HG03159 (cell line): ENCODE results near the gene IL1F10.
"Not testable (repeated sequence)": the region's sequence is repeated elsewhere in the genome, so short reads cannot be mapped to it uniquely, and the experiment has no call there.

Experiments used
- ATAC-seq: cut with Tn5 transposase; IDR thresholded peaks from one replicate; pipeline ENCODE4 v1.9.1; 2021; ENCODE audit warnings: mild to moderate bottlenecking, moderate library complexity; ENCODE audit not compliant: unreplicated experiment

Gene IL1F10

GRCh38 chr2:113080134-113080533, 12.4 kb downstream of the IL1F10 start:
- no peak for ATAC-seq

GRCh38 chr2:113081488-113082210, 13.9 kb downstream of the IL1F10 start:
- no peak for ATAC-seq

GRCh38 chr2:113083296-113083695, 15.5 kb downstream of the IL1F10 start:
- no peak for ATAC-seq

- ATAC-seq, result no peak
Observed at GRCh38 chr2:113084249-113085000, 16.7 kb downstream of the IL1F10 start.

- ATAC-seq, result no peak
Observed at GRCh38 chr2:113085542-113085941, 17.8 kb downstream of the IL1F10 start.

GRCh38 chr2:113088213-113088992, 20.6 kb downstream of the IL1F10 start:
- no peak for ATAC-seq

GRCh38 chr2:113089916-113090315, 22.1 kb downstream of the IL1F10 start:
- no peak for ATAC-seq

- no peak for ATAC-seq
Observed at GRCh38 chr2:113091231-113091896, 23.6 kb downstream of the IL1F10 start.

- ATAC-seq, result no peak
Observed at GRCh38 chr2:113092864-113093612, 25.3 kb downstream of the IL1F10 start.

GRCh38 chr2:113093613-113093977, 25.8 kb downstream of the IL1F10 start:
- ATAC-seq, result no peak

- not testable (repeated sequence) for ATAC-seq
Observed at GRCh38 chr2:113096306-113096705, 28.5 kb downstream of the IL1F10 start.

- not testable (repeated sequence) for ATAC-seq
Observed at GRCh38 chr2:113096842-113097618, 29.3 kb downstream of the IL1F10 start.

GRCh38 chr2:113098041-113098440, 30.3 kb downstream of the IL1F10 start:
- no peak for ATAC-seq

- no peak for ATAC-seq
Observed at GRCh38 chr2:113098532-113098931, 30.8 kb downstream of the IL1F10 start.

GRCh38 chr2:113102133-113102532, 34.4 kb downstream of the IL1F10 start:
- no peak for ATAC-seq

- ATAC-seq, result no peak
Observed at GRCh38 chr2:113103277-113103676, 35.5 kb downstream of the IL1F10 start.

GRCh38 chr2:113104054-113104611, 36.4 kb downstream of the IL1F10 start:
- no peak for ATAC-seq

GRCh38 chr2:113105047-113105785, 37.4 kb downstream of the IL1F10 start:
- ATAC-seq, result no peak

GRCh38 chr2:113111121-113111520, 43.4 kb downstream of the IL1F10 start:
- ATAC-seq, result no peak
